Measurements from ENCODE around the gene FHOD1.

The FHOD1 gene

DNA sequence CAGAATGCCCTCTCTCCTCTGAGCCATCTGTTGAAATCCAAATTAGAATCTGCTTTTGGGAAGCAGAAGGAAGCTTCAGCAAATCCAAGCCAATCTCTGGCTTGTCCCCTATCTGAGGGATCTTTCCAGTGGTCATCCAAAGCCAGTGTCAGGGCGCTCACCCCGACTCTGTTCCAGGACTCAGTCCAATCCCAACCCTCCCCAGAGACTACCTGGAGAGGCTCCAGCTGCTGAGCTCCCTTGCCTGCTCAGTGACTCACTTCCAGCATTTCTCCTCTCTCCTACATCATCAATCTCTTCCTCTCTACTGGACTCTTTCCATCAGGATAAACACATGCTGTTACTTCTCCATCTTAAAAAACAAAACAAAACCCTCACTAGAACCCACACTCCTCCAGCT, 65.9 kb downstream of the FHOD1 start:
- peak; percentile 64; the same call in 1 of the 2 replicates for TF ChIP-seq PRDM1 (tag by site-specific recombination; IDR thresholded peaks at IDR 0.05)
- no peak for TF ChIP-seq ZBTB8A (tag by site-specific recombination; IDR thresholded peaks at IDR 0.05)
- CTCF ChIA-PET, result interaction anchor here (0.6 to 1.0 kb wide), 3 partner anchors 19 to 368 kb away, joined by 3 to 5 read pairs (median 3); no protein-coding TSS in a partner anchor

GRCh38 chr16:67180166-67180565, 67.1 kb downstream of the FHOD1 start:
- no peak overlapping the region for H3K27ac ChIP-seq (ENCODE audit: extremely low read depth, low read depth, low read length)
- no peak overlapping the region for H3K4me3 ChIP-seq (ENCODE audit: low read depth, low read length)
- POLR2A ChIA-PET, result no interaction called here
- peaks cover 0 to 38% of the 10 kb centered on the region in 2 experiments; a peak in 1 of 3 replicates for H3K36me3 ChIP-seq (ENCODE audit: control insufficient read depth in 2 of 2, insufficient read depth in 1 of 2, low read length in 2 of 2)
- no peak for TF ChIP-seq KLF16 (tag by site-specific recombination; IDR thresholded peaks at IDR 0.05)
- TF ChIP-seq, protein P1, sequence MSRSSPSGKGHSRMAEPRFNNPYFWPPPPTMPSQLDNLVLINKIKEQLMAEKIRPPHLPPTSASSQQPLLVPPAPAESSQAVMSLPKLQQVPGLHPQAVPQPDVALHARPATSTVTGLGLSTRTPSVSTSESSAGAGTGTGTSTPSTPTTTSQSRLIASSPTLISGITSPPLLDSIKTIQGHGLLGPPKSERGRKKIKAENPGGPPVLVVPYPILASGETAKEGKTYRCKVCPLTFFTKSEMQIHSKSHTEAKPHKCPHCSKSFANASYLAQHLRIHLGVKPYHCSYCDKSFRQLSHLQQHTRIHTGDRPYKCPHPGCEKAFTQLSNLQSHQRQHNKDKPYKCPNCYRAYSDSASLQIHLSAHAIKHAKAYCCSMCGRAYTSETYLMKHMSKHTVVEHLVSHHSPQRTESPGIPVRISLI (tag by site-specific recombination; IDR thresholded peaks at IDR 0.05), result no peak
- TF ChIP-seq HOXC10 (CRISPR knock-in tag; IDR thresholded peaks at IDR 0.05), result no peak
- 0 out of 2 replicates have a peak, but pooled peaks have one; percentile 13 for TF ChIP-seq KLF9 (tag by site-specific recombination; IDR thresholded peaks at IDR 0.05; ENCODE audit: low read depth)
- no peaks in the 10 kb centered on the region for H3K9me3 ChIP-seq (ENCODE audit: control insufficient read depth, insufficient read depth, low read depth, low read length)
- CTCF ChIA-PET, result interaction anchor here (1.0 kb wide), 1 partner anchor 18 kb away, joined by 5 read pairs; no protein-coding TSS in a partner anchor
- H3K4me1 ChIP-seq (ENCODE audit: control insufficient read depth, insufficient read depth, low read length), result peaks cover 9% of the 10 kb centered on the region

More for the DNA sequence above, 65.9 kb downstream of the FHOD1 start:
- H3K36me3 ChIP-seq (ENCODE audit: control insufficient read depth in 2 of 2, insufficient read depth in 1 of 2, low read length in 2 of 2), result peaks cover 0 to 32% of the 10 kb centered on the region in 2 experiments; a peak in 1 of 3 replicates
- no peaks in the 10 kb centered on the region for H3K9me3 ChIP-seq (ENCODE audit: control insufficient read depth, insufficient read depth, low read depth, low read length)
- POLR2A ChIA-PET, result interaction anchor here (0.7 kb wide), 1 partner anchor 206 kb away, joined by 7 read pairs; no protein-coding TSS in a partner anchor
- no peak overlapping the region for H3K27ac ChIP-seq (ENCODE audit: extremely low read depth, low read depth, low read length)
- H3K4me3 ChIP-seq (ENCODE audit: low read depth, low read length), result no peak overlapping the region
- peaks cover 9% of the 10 kb centered on the region for H3K4me1 ChIP-seq (ENCODE audit: control insufficient read depth, insufficient read depth, low read length)

- peaks cover 0 to 41% of the 10 kb centered on the region in 2 experiments; a peak in 1 of 3 replicates for H3K36me3 ChIP-seq (ENCODE audit: control insufficient read depth in 2 of 2, insufficient read depth in 1 of 2, low read length in 2 of 2)
- CTCF ChIA-PET, result interaction anchor here (0.8 to 1.3 kb wide), 2 partner anchors 24 to 48 kb away, joined by 3 read pairs; no protein-coding TSS in a partner anchor
- no peak overlapping the region for H3K27ac ChIP-seq (ENCODE audit: extremely low read depth, low read depth, low read length)
- POLR2A ChIA-PET, result interaction anchor here (0.5 kb wide), 1 partner anchor 67 kb away, joined by 3 read pairs; no protein-coding TSS in a partner anchor
- no peak overlapping the region for H3K4me3 ChIP-seq (ENCODE audit: low read depth, low read length)
- H3K4me1 ChIP-seq (ENCODE audit: control insufficient read depth, insufficient read depth, low read length), result peaks cover 10% of the 10 kb centered on the region
- H3K9me3 ChIP-seq (ENCODE audit: control insufficient read depth, insufficient read depth, low read depth, low read length), result no peaks in the 10 kb centered on the region
- TF ChIP-seq ZNF121 (tag by site-specific recombination; IDR thresholded peaks at IDR 0.05), result no peak
- peak; percentile 33; the same call in 1 of the 2 replicates for TF ChIP-seq ZNF341 (tag by site-specific recombination; IDR thresholded peaks at IDR 0.05; ENCODE audit: low read depth)
- TF ChIP-seq ZNF513 (tag by site-specific recombination; IDR thresholded peaks at IDR 0.05), result no peak
- TF ChIP-seq, protein P2, sequence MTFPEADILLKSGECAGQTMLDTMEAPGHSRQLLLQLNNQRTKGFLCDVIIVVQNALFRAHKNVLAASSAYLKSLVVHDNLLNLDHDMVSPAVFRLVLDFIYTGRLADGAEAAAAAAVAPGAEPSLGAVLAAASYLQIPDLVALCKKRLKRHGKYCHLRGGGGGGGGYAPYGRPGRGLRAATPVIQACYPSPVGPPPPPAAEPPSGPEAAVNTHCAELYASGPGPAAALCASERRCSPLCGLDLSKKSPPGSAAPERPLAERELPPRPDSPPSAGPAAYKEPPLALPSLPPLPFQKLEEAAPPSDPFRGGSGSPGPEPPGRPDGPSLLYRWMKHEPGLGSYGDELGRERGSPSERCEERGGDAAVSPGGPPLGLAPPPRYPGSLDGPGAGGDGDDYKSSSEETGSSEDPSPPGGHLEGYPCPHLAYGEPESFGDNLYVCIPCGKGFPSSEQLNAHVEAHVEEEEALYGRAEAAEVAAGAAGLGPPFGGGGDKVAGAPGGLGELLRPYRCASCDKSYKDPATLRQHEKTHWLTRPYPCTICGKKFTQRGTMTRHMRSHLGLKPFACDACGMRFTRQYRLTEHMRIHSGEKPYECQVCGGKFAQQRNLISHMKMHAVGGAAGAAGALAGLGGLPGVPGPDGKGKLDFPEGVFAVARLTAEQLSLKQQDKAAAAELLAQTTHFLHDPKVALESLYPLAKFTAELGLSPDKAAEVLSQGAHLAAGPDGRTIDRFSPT (tag by site-specific recombination; IDR thresholded peaks at IDR 0.05), result 0 out of 2 replicates have a peak, but pooled peaks have one; percentile 14
- no peak for TF ChIP-seq ZNF621 (tag by site-specific recombination; IDR thresholded peaks at IDR 0.05)
- TF ChIP-seq, protein P3, sequence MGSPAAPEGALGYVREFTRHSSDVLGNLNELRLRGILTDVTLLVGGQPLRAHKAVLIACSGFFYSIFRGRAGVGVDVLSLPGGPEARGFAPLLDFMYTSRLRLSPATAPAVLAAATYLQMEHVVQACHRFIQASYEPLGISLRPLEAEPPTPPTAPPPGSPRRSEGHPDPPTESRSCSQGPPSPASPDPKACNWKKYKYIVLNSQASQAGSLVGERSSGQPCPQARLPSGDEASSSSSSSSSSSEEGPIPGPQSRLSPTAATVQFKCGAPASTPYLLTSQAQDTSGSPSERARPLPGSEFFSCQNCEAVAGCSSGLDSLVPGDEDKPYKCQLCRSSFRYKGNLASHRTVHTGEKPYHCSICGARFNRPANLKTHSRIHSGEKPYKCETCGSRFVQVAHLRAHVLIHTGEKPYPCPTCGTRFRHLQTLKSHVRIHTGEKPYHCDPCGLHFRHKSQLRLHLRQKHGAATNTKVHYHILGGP (tag by site-specific recombination; IDR thresholded peaks at IDR 0.05), result no peak
- TF ChIP-seq, protein P4, sequence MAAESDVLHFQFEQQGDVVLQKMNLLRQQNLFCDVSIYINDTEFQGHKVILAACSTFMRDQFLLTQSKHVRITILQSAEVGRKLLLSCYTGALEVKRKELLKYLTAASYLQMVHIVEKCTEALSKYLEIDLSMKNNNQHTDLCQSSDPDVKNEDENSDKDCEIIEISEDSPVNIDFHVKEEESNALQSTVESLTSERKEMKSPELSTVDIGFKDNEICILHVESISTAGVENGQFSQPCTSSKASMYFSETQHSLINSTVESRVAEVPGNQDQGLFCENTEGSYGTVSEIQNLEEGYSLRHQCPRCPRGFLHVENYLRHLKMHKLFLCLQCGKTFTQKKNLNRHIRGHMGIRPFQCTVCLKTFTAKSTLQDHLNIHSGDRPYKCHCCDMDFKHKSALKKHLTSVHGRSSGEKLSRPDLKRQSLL (tag by site-specific recombination; IDR thresholded peaks at IDR 0.05), result no peak
- no peak for TF ChIP-seq YY2 (tag by site-specific recombination; IDR thresholded peaks at IDR 0.05)
- no peak for TF ChIP-seq KLF16 (tag by site-specific recombination; IDR thresholded peaks at IDR 0.05)
- TF ChIP-seq, protein P5, sequence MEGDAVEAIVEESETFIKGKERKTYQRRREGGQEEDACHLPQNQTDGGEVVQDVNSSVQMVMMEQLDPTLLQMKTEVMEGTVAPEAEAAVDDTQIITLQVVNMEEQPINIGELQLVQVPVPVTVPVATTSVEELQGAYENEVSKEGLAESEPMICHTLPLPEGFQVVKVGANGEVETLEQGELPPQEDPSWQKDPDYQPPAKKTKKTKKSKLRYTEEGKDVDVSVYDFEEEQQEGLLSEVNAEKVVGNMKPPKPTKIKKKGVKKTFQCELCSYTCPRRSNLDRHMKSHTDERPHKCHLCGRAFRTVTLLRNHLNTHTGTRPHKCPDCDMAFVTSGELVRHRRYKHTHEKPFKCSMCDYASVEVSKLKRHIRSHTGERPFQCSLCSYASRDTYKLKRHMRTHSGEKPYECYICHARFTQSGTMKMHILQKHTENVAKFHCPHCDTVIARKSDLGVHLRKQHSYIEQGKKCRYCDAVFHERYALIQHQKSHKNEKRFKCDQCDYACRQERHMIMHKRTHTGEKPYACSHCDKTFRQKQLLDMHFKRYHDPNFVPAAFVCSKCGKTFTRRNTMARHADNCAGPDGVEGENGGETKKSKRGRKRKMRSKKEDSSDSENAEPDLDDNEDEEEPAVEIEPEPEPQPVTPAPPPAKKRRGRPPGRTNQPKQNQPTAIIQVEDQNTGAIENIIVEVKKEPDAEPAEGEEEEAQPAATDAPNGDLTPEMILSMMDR (tag by site-specific recombination; IDR thresholded peaks at IDR 0.05), result peak; percentile 48
These were observed 67.7 kb downstream of the FHOD1 start for GRCh38 chr16:67179421-67180080.

Data from HEK293 (cell line).